Right lobe of liver (tissue), 4 donors: ENCODE measurements around the gene NAV2.

Experiments
- POLR2A ChIP-seq: fragments of 450-650 bp; IDR thresholded peaks from one replicate; pipeline ENCODE4 v1.6.1; 2017; ENCODE audit warnings: antibody characterized with exemption, mild to moderate bottlenecking
- TF ChIP-seq, protein P1 (sequence below), 4 donors: fragments of 200-600 bp in 3 of 4; fragments of 450-650 bp in 1 of 4; IDR thresholded peaks; one replicate each; pipeline versions ENCODE4 v1.5.1 to v1.8.0; 2016 to 2022; ENCODE audit warnings: antibody characterized with exemption in 4 of 4, mild to moderate bottlenecking in 2 of 4
- donor health status: DM: no; HTN: no; CAD: no.
- donor health status: DM: no; HTN: no; CAD: no.
- donor health status: DM: no; HTN: yes; CAD: no.

DNA sequence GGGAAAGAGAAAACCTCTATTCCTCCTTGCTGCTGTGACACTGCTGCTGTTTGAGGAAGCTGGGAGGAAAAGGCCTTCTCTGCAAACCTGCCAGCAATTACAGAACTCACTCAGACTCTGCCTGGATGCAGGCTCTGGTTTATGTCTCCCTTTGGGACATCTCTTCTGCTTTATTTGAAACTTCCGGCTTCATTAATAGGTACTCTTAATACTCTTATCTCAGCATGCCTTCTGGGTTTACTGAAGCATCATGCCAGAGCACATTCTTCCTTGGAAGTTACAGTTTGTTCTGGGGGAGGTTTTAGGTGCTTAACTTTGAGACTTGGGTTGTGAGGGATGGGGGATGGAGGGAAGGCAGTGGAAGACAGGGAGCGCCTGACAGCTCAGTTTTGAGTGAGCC, 79.9 kb downstream of the NAV2 start:
- TF ChIP-seq POLR2A, result no peak
- TF ChIP-seq, protein P1, sequence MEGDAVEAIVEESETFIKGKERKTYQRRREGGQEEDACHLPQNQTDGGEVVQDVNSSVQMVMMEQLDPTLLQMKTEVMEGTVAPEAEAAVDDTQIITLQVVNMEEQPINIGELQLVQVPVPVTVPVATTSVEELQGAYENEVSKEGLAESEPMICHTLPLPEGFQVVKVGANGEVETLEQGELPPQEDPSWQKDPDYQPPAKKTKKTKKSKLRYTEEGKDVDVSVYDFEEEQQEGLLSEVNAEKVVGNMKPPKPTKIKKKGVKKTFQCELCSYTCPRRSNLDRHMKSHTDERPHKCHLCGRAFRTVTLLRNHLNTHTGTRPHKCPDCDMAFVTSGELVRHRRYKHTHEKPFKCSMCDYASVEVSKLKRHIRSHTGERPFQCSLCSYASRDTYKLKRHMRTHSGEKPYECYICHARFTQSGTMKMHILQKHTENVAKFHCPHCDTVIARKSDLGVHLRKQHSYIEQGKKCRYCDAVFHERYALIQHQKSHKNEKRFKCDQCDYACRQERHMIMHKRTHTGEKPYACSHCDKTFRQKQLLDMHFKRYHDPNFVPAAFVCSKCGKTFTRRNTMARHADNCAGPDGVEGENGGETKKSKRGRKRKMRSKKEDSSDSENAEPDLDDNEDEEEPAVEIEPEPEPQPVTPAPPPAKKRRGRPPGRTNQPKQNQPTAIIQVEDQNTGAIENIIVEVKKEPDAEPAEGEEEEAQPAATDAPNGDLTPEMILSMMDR (IDR thresholded peaks at IDR 0.05), result no peak
